Neuronal stem cell (in vitro differentiated cells): ENCODE results near the gene SPOCK1.

Experiments used
- DNase-seq: peaks from one replicate; pipeline ENCODE4 v3.0.0-alpha.2; 2013; ENCODE audit warnings: low spot score
- H2AFZ ChIP-seq: one replicate; pipeline ENCODE4 v1.6.1; 2013; ENCODE audit warnings: mild to moderate bottlenecking, low read length, inconsistent platforms
- H2AK5ac ChIP-seq: 2 replicates; pipeline ENCODE4 v1.6.1; 2013; ENCODE audit warnings: low read depth, mild to moderate bottlenecking, inconsistent platforms, low read length, moderate library complexity, mixed read lengths
- H2BK120ac ChIP-seq: 2 replicates; pipeline ENCODE4 v1.6.1; 2013; ENCODE audit warnings: low read depth, mild to moderate bottlenecking, inconsistent platforms, low read length, moderate library complexity, mixed read lengths
- H2BK12ac ChIP-seq: one replicate; pipeline ENCODE4 v1.6.1; 2013; ENCODE audit warnings: low read length, inconsistent platforms
- H2BK15ac ChIP-seq: 2 replicates; pipeline ENCODE4 v1.6.1; 2013; ENCODE audit warnings: mild to moderate bottlenecking, low read length, inconsistent platforms, mixed read lengths
- H2BK5ac ChIP-seq: one replicate; pipeline ENCODE4 v1.6.1; 2013; ENCODE audit warnings: inconsistent platforms, mild to moderate bottlenecking, low read length, moderate library complexity
- H3K14ac ChIP-seq: one replicate; pipeline ENCODE4 v1.6.1; 2013; ENCODE audit warnings: low read length, inconsistent platforms
- H3K18ac ChIP-seq: 2 replicates; pipeline ENCODE4 v1.6.1; 2013; ENCODE audit warnings: low read length, inconsistent platforms
- H3K23ac ChIP-seq: 2 replicates; pipeline ENCODE4 v1.6.1; 2013; ENCODE audit warnings: low read depth, mild to moderate bottlenecking, mixed read lengths, low read length, inconsistent platforms; ENCODE audit not compliant: poor library complexity
- H3K27ac ChIP-seq: replicated peaks from 3 replicates; pipeline ENCODE4 v1.5.1; 2013; ENCODE audit warnings: low read length, inconsistent platforms
- H3K27me3 ChIP-seq, 3 experiments: 2 replicates each; pipeline ENCODE4 v1.6.1; 2013; ENCODE audit warnings: low read length in 3 of 3, mild to moderate bottlenecking in 2 of 3, inconsistent platforms in 1 of 3, low read depth in 1 of 3, mixed read lengths in 1 of 3, moderate library complexity in 1 of 3; ENCODE audit not compliant: control insufficient read depth in 3 of 3, insufficient read depth in 3 of 3
- H3K36me3 ChIP-seq, 2 donors: replicated peaks in 1 of 2; 2 replicates each; pipeline ENCODE4 v1.6.1; 2013; ENCODE audit warnings: low read length in 2 of 2; ENCODE audit not compliant: control insufficient read depth in 2 of 2, insufficient read depth in 2 of 2
- H3K4ac ChIP-seq: 2 replicates; pipeline ENCODE4 v1.6.1; 2013; ENCODE audit warnings: inconsistent platforms, mild to moderate bottlenecking, low read length, moderate library complexity
- H3K4me1 ChIP-seq, 2 donors: 1 replicate in 1 of 2; 2 replicates in 1 of 2; pipeline ENCODE4 v1.6.1; 2013; ENCODE audit warnings: low read length in 2 of 2, low read depth in 1 of 2; ENCODE audit not compliant: control insufficient read depth in 2 of 2, insufficient read depth in 1 of 2
- H3K4me2 ChIP-seq: one replicate; pipeline ENCODE4 v1.6.1; 2013; ENCODE audit warnings: mild to moderate bottlenecking, low read length, inconsistent platforms; ENCODE audit not compliant: insufficient read depth, poor library complexity, severe bottlenecking
- H3K4me3 ChIP-seq, 2 donors: 2 replicates each; pipeline ENCODE4 v1.5.1; 2013; ENCODE audit warnings: low read length in 2 of 2, mild to moderate bottlenecking in 2 of 2, inconsistent platforms in 1 of 2, moderate library complexity in 1 of 2
- H3K79me1 ChIP-seq: one replicate; pipeline ENCODE4 v1.6.1; 2013; ENCODE audit warnings: low read depth, mild to moderate bottlenecking, inconsistent platforms, low read length, moderate library complexity
- H3K9ac ChIP-seq: one replicate; pipeline ENCODE4 v1.6.1; 2013; ENCODE audit warnings: mild to moderate bottlenecking, low read depth, low read length, inconsistent platforms; ENCODE audit not compliant: poor library complexity
- H3K9me3 ChIP-seq, 2 donors: replicated peaks in 1 of 2; 2 replicates each; pipeline versions ENCODE3 to v1.6.1; 2013; ENCODE audit warnings: low read length in 2 of 2, mild to moderate bottlenecking in 2 of 2, inconsistent platforms in 1 of 2, low read depth in 1 of 2, mixed read lengths in 1 of 2, moderate library complexity in 1 of 2; ENCODE audit not compliant: control insufficient read depth in 2 of 2, insufficient read depth in 1 of 2
- H4K8ac ChIP-seq: one replicate; pipeline ENCODE4 v1.6.1; 2013; ENCODE audit warnings: low read depth, mild to moderate bottlenecking, inconsistent platforms, low read length, moderate library complexity
- H4K91ac ChIP-seq: one replicate; pipeline ENCODE4 v1.6.1; 2013; ENCODE audit warnings: low read length, low read depth, mild to moderate bottlenecking, inconsistent platforms; ENCODE audit not compliant: poor library complexity
- WGBS, 2 donors: extraction: QIAGEN DNeasy Blood & Tissue Kit; methylation state at CpG; one replicate each; pipeline ENCODE4 v1.1.7; 2013; ENCODE audit warnings: missing lambda C conversion rate in 2 of 2, mixed read lengths in 1 of 2; ENCODE audit not compliant: insufficient read length in 2 of 2, insufficient replicate concordance in 1 of 2; ENCODE audit errors: extremely low coverage in 2 of 2; 5-methylcytosine and 5-hydroxymethylcytosine counted together

Gene SPOCK1

DNA sequence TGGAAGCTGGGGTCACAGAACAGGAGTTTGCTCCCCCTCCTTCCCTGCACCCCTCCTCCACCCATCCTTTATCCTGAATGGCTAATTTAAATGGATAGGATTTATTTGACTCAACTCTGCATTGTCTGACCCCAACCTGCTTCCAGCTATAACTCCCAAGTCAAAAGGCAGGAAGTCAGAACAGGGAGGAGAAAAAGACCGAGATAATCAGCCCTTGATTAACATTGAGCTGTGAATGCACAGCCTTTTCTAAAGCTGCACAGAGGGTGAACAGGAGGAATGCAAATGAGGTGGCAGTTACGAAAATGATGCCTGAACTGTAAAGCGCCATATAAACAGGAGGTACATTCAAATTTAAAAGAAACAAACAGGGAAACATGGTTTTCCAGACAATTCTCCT lies 152.8 kb downstream of the SPOCK1 start:
- Histone ChIP-seq H3K9me3 (no peaks in the 10 kb centered on the region), H3K18ac (no peak overlapping the region), H3K4me2 (no peak overlapping the region), H3K23ac (no peak overlapping the region), H3K79me1 (no peaks in the 10 kb centered on the region), H2AFZ (peak overlapping the region; percentile 62), H4K91ac (no peak overlapping the region), H3K4me3 (no peak overlapping the region), H2AK5ac (no peak overlapping the region), H4K8ac (no peak overlapping the region), H3K36me3 (no peaks in the 10 kb centered on the region), H3K27me3 (no peaks in the 10 kb centered on the region), H3K4ac (no peak overlapping the region), H3K4me1 (peaks cover 13 to 30% of the 10 kb centered on the region in 2 donors), H3K14ac (no peak overlapping the region), H2BK15ac (no peak overlapping the region), H3K9ac (no peak overlapping the region), H3K27ac (peak overlapping the region; percentile 24), H2BK120ac (no peak overlapping the region), H2BK12ac (no peak overlapping the region), H2BK5ac (no peak overlapping the region)
- no peak for DNase-seq
- no CpG with 5 or more reads among the region's 3 CpGs for WGBS, 2 donors

DNA sequence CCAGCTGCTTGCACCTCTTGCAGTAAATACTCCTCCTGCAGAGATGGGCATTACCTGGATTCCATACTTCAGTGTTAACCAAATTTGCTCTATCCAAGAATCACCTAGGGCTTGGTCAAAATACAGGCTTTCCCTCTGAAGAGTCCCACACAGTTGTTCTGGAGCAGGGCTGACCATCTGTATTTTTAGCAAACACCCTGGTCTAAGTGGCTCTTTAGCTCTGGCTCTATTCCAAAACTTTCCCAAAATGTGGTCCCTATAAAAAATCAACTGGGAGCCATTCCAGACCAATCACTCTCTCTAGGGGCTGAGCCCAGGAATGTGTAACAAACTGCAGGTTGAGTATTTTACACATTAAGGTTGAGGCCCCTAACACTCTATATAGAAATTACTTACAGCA lies 153.7 kb downstream of the SPOCK1 start:
- no peak overlapping the region for H4K91ac ChIP-seq
- DNase-seq = no peak
- no peak overlapping the region for H2BK5ac ChIP-seq
- no peak overlapping the region for H3K23ac ChIP-seq
- no peak overlapping the region for H2BK120ac ChIP-seq
- no peak overlapping the region for H3K18ac ChIP-seq
- peaks cover 13 to 30% of the 10 kb centered on the region in 2 donors for H3K4me1 ChIP-seq
- H3K9ac ChIP-seq = no peak overlapping the region
- H4K8ac ChIP-seq = no peak overlapping the region
- no peak overlapping the region for H3K4ac ChIP-seq
- H3K27me3 ChIP-seq = no peaks in the 10 kb centered on the region
- no peaks in the 10 kb centered on the region for H3K36me3 ChIP-seq
- no peak overlapping the region for H3K27ac ChIP-seq
- H2AK5ac ChIP-seq = no peak overlapping the region
- H3K4me3 ChIP-seq = no peak overlapping the region
- no peak overlapping the region for H3K14ac ChIP-seq
- peak overlapping the region; percentile 62 for H2AFZ ChIP-seq
- H3K4me2 ChIP-seq = no peak overlapping the region
- no peaks in the 10 kb centered on the region for H3K79me1 ChIP-seq
- no peak overlapping the region for H2BK12ac ChIP-seq
- no peak overlapping the region for H2BK15ac ChIP-seq
- no peaks in the 10 kb centered on the region for H3K9me3 ChIP-seq

DNA sequence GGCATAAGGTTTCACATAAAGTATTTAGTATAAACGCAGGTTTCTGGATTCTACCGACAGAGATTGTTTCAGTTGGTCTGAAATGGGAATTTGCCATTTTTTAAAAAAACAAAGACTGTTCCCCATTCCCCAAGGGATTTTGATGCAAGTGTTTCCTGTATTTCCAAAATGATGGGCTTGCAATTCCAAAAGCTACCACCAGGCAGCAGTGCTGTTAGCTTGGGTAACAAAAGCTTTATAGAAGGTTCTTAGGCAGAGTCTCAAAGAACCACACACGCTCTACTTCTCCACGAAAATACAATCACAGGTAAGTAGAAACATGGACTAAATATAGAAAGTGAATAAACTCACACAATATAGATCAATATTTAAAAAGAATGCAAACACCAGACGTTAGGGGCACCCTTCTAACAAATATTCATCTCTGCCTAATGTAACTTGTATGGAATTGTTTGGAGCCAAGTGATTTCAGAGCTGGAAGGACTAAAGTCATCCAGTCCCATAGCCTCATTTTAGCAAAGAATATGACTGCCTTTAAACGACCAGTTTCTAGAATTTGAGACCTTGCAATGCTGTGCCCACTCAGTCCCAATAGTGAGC lies 154.3 kb downstream of the SPOCK1 start:
- Histone ChIP-seq H4K91ac (no peak overlapping the region), H3K79me1 (no peaks in the 10 kb centered on the region), H3K9ac (no peak overlapping the region), H4K8ac (no peak overlapping the region), H3K4me2 (no peak overlapping the region), H3K4me3 (no peak overlapping the region), H3K36me3 (no peaks in the 10 kb centered on the region), H3K9me3 (no peaks in the 10 kb centered on the region), H3K27ac (no peak overlapping the region), H2BK120ac (no peak overlapping the region), H2BK12ac (no peak overlapping the region), H3K18ac (no peak overlapping the region), H3K23ac (no peak overlapping the region), H2BK15ac (no peak overlapping the region), H3K4me1 (peaks cover 13 to 30% of the 10 kb centered on the region in 2 donors), H3K14ac (no peak overlapping the region), H3K27me3 (no peaks in the 10 kb centered on the region), H2BK5ac (no peak overlapping the region), H2AK5ac (no peak overlapping the region), H2AFZ (no peak overlapping the region), H3K4ac (no peak overlapping the region)
- peak; percentile 35 for DNase-seq
- no CpG with 5 or more reads among the region's 6 CpGs for WGBS, 2 donors

DNA sequence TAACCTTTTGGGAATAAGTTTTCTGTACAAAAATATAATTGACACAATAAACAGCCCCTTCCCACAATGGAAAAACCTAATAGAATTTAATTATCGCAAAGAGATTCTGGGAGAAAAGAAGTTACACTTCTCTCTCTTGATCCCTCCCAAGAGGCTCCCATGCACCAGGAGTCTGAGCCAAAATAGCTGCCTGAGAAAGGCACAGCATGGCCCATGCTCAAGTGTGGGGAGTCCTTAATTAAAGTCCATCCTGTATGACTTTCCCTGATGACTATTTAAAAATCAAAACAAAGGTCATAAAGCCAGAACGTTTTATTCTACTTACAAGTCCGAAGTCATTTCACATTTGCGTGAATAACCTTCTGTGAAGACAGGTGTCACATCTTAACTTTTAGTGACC lies 155.1 kb downstream of the SPOCK1 start:
- no peak overlapping the region for H3K18ac ChIP-seq
- H3K23ac ChIP-seq = no peak overlapping the region
- H3K4me2 ChIP-seq = no peak overlapping the region
- no peaks in the 10 kb centered on the region for H3K79me1 ChIP-seq
- DNase-seq = no peak
- peaks cover 13 to 30% of the 10 kb centered on the region in 2 donors for H3K4me1 ChIP-seq
- H2BK120ac ChIP-seq = no peak overlapping the region
- H3K14ac ChIP-seq = no peak overlapping the region
- no peak overlapping the region for H2AFZ ChIP-seq
- H2BK12ac ChIP-seq = no peak overlapping the region
- H2BK5ac ChIP-seq = no peak overlapping the region
- no peak overlapping the region for H2AK5ac ChIP-seq
- no CpG with 5 or more reads among the region's 4 CpGs for WGBS, 2 donors
- H3K4me3 ChIP-seq = no peak overlapping the region
- H3K27me3 ChIP-seq = no peaks in the 10 kb centered on the region
- no peak overlapping the region for H2BK15ac ChIP-seq
- H3K27ac ChIP-seq = no peak overlapping the region
- H3K4ac ChIP-seq = no peak overlapping the region
- H3K9ac ChIP-seq = no peak overlapping the region
- no peaks in the 10 kb centered on the region for H3K9me3 ChIP-seq
- no peak overlapping the region for H4K8ac ChIP-seq
- H3K36me3 ChIP-seq = no peaks in the 10 kb centered on the region
- no peak overlapping the region for H4K91ac ChIP-seq
